ENCODE measurements around the gene VKORC1L1.

GRCh38 chr7:65926588-65926987 is 53.7 kb downstream of the VKORC1L1 start:
- TF ChIP-seq, protein P1, sequence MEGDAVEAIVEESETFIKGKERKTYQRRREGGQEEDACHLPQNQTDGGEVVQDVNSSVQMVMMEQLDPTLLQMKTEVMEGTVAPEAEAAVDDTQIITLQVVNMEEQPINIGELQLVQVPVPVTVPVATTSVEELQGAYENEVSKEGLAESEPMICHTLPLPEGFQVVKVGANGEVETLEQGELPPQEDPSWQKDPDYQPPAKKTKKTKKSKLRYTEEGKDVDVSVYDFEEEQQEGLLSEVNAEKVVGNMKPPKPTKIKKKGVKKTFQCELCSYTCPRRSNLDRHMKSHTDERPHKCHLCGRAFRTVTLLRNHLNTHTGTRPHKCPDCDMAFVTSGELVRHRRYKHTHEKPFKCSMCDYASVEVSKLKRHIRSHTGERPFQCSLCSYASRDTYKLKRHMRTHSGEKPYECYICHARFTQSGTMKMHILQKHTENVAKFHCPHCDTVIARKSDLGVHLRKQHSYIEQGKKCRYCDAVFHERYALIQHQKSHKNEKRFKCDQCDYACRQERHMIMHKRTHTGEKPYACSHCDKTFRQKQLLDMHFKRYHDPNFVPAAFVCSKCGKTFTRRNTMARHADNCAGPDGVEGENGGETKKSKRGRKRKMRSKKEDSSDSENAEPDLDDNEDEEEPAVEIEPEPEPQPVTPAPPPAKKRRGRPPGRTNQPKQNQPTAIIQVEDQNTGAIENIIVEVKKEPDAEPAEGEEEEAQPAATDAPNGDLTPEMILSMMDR (IDR thresholded peaks at IDR 0.05; ENCODE audit: insufficient read depth, low read length), result no peak
- no peak for TF ChIP-seq REST (IDR thresholded peaks at IDR 0.05; ENCODE audit: insufficient replicate concordance, low read depth)
- TF ChIP-seq POLR2AphosphoS5 (IDR thresholded peaks at IDR 0.05; ENCODE audit: low read depth), result no peak
